CD4-positive, alpha-beta T cell treated with Interleukin-10 for 1 hour (primary cell): ENCODE data around the gene PDZK1IP1.

ENCODE experiments used
- DNase-seq: peaks from one replicate; pipeline ENCODE4 v3.0.0-alpha.2; 2020

Gene PDZK1IP1

GRCh38 chr1:47189844-47190508 lies at the start of gene PDZK1IP1:
PDZK1IP1 (minus strand) TSS chr1:47190036; CDS start chr1:47189932, 104 bp downstream.
- DNase-seq = no peak

GRCh38 chr1:47238935-47239592 lies 49.2 kb upstream of the PDZK1IP1 start:
- no peak for DNase-seq

- DNase-seq = no peak
Measured at GRCh38 chr1:47235806-47236205, 46.0 kb upstream of the PDZK1IP1 start.

DNA sequence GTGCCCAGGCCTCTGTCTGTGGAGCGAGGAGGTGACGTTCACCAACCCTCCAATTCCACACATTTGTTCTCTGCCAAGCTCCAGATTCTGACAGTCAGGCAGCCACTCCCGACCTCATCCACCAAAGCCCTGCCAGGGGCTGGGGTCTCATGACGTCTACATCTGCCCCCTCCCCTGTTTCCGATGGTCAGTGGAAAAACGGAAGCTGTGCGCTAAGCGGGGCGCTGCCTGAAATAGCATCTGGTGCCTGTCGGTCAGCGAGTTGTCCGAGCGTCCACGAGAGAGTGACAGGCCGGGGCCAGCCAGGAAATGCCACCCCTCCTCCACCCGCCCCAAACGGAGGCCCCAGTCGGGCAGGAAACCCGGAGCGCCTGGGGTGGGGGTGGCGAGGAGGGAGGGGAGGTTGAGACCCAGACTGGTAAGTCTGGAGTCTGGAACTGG lies 45.4 kb upstream of the PDZK1IP1 start:
- no peak for DNase-seq

DNA sequence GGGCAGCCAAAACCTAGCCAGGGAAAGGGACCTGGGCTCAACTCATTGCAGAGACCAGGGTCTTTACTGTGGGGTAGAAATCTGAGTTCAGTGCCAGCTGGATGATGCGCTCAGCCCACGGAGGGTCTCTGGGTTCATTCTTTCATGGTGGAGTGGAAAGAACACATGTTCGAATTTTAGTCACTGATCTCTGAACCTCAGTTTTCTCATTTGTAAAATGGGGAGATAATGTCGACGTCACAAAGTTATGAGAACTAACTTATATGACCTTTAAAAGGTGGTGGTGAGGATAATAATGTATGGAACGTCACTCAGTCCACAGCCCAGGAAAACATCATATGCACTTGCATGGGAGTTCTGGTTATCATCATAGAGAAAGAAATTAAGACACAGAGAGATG lies 43.4 kb upstream of the PDZK1IP1 start:
- DNase-seq = no peak

GRCh38 chr1:47232187-47232874 lies 42.5 kb upstream of the PDZK1IP1 start, which contains the start of gene TAL1:
TAL1 (minus strand) TSS chr1:47232225; CDS start chr1:47225888, 6,337 bp downstream.
- no peak for DNase-seq

GRCh38 chr1:47231301-47232186 lies 41.7 kb upstream of the PDZK1IP1 start:
- peak; percentile 27 for DNase-seq

DNA sequence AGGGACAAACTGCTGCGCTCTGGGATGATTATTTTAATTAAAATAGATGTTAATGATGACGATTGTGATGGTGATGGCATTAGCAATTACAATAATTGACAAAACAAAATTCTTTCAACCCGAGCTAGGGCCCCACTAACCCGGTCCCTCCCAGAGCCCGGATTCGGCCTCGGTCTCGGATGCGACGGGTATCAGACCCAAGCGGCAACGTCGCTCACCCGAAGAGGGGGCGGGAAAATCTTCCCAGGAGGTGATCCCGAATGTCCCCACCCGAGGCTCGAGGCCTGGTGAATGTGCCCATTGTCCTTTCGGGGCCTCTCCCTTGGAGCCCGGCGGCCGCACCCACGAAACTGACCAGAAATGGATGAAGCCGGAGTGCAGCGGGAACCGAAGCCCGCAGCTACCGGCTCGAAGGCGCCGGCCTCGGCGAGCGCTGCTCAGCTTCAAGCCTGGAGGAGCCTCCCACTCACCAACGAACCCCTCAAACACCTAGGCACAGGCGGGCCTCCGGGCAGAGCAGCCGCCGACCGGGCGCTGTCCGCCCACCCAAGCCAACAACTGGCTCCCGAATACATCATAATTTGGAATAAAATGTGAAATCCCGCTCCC lies 41.0 kb upstream of the PDZK1IP1 start:
- DNase-seq = peak; percentile 10

GRCh38 chr1:47229886-47230691 lies 40.3 kb upstream of the PDZK1IP1 start:
- no peak for DNase-seq

GRCh38 chr1:47229031-47229885 lies 39.4 kb upstream of the PDZK1IP1 start:
- DNase-seq = no peak

DNA sequence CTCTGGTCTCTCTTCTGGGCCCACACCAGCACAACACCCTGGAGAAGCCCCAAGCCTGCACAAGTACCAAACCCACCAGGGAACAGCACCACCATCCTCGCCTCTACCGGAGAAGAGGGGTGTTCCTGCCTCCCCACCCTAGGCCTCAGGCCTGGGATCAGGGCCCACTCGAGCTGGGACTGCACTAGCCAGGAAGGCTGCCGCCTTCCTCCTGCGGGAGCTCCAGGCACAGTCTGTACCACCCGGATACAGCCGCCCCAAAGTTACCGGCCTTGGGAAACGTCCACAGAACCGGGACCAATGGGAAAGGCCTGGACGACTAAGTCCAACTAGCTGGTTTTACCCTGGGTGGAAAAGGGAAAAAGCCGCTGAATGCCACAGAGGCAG lies 38.8 kb upstream of the PDZK1IP1 start:
- no peak for DNase-seq

GRCh38 chr1:47227341-47228232 lies 37.8 kb upstream of the PDZK1IP1 start:
- no peak for DNase-seq

- no peak for DNase-seq
Measured at GRCh38 chr1:47226839-47227215, 37.0 kb upstream of the PDZK1IP1 start.

GRCh38 chr1:47226121-47226838 lies 36.4 kb upstream of the PDZK1IP1 start:
- no peak for DNase-seq

DNA sequence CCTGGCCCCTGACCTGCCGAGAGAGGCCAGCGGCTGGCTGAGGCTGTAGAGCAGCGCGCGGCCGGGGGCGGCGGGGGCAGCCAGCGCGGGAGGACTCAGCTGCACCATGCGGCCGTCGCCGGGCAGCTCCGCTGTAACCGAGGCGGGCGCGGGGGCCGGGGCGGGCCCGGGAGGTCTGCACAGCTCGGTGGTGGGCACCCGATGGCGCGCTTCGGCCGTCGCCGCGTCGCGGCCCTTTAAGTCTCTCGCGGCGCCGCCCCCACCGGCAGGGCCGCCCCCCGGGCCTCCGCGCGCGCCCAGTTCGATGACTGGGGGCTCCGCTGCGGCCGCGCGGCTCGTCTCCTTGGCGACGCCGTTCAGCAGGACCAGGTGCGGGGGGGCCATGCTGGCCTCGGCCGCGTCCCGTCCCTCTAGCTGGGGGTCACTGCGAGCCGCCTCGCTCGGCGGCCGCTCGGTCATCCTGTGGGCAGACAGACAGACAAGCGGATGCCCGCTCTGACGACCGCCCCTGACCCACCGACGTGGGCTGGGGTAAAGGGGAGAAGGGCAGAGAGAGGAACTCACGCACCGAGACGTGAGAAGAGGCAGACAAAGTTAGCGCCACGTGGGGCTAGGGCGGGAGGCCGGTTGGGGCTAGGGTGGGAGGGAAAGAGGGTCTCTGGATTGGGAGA lies 35.7 kb upstream of the PDZK1IP1 start:
- no peak for DNase-seq

GRCh38 chr1:47224676-47225399 lies 35.0 kb upstream of the PDZK1IP1 start:
- DNase-seq = no peak

DNA sequence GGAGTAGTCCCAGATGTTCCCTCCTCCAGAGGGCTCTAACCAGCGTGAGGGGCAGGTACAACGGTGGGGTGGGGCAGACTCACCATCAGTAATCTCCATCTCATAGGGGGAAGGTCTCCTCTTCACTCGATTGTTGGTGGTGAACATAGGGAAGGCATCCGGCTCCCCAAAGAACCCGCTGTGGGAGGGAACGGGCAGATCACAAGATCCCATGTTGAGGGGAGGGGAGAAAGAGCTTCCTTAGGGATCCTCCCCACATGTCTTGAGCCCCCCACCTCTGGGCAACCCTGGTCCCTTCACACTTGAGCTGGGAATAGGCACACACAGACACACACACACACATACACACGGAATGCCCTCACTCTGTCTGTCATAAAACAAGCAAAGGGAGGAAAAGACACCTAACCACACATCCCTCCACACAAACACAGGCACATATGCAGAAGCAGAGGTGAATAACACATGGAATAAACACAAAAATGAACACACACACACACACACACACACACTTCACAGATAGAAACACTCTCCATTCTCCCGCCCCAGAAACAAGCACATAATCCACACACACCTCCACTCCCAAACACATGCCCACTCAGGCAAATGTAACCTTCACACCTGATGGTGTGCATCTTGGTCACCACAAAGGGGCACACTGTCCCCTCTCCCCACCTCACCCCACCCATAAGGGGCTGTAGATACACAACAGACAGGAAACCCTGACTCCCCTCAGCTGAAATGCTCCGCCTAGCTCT lies 34.3 kb upstream of the PDZK1IP1 start:
- DNase-seq = no peak
